ENCODE results near the gene PAQR6.

The PAQR6 gene

GRCh38 chr1:156232201-156232894, 15.5 kb downstream of the PAQR6 start:
- H3K4me3 ChIP-seq (ENCODE audit: low read depth in 1 of 2, low read length in 1 of 2), result no peak overlapping the region
- no peaks in the 10 kb centered on the region for H3K4me1 ChIP-seq (ENCODE audit: control insufficient read depth in 1 of 2, insufficient read depth in 1 of 2, low read depth in 1 of 2, low read length in 1 of 2)
- no peaks in the 10 kb centered on the region for H3K9me3 ChIP-seq
- H3K27ac ChIP-seq, result no peak overlapping the region
- TF ChIP-seq CTCF (IDR thresholded peaks at IDR 0.05), result no peak
- H3K27me3 ChIP-seq, result no peaks in the 10 kb centered on the region
- peaks cover 61% of the 10 kb centered on the region for H3K36me3 ChIP-seq

DNA sequence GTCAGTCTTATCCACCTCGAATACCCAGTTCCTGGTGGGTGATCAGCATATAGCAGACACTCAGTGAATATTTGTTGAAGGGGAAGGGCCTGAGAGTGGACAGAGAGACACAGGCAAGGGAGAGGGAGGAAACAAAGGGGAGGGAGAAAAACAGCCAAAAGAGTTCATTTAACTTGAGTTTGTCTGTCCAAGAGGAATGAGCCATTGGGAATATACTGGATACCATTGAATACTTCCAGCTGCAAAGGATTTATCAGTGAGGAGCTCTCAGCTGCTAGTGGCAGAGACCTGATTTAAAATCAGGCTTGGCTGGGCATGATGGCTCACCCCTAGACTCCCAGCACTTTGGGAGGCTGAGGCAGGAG, 17.4 kb downstream of the PAQR6 start:
- peaks cover under 1 to 4% of the 10 kb centered on the region in 2 experiments for H3K4me1 ChIP-seq (ENCODE audit: control insufficient read depth in 1 of 2, insufficient read depth in 1 of 2, low read depth in 1 of 2, low read length in 1 of 2)
- no peaks in the 10 kb centered on the region for H3K9me3 ChIP-seq
- H3K27ac ChIP-seq, result no peak overlapping the region
- no peaks in the 10 kb centered on the region for H3K27me3 ChIP-seq
- H3K4me3 ChIP-seq (ENCODE audit: low read depth in 1 of 2, low read length in 1 of 2), result no peak overlapping the region
- no peak for TF ChIP-seq CTCF (IDR thresholded peaks at IDR 0.05)
- H3K36me3 ChIP-seq, result peaks cover 50% of the 10 kb centered on the region

DNA sequence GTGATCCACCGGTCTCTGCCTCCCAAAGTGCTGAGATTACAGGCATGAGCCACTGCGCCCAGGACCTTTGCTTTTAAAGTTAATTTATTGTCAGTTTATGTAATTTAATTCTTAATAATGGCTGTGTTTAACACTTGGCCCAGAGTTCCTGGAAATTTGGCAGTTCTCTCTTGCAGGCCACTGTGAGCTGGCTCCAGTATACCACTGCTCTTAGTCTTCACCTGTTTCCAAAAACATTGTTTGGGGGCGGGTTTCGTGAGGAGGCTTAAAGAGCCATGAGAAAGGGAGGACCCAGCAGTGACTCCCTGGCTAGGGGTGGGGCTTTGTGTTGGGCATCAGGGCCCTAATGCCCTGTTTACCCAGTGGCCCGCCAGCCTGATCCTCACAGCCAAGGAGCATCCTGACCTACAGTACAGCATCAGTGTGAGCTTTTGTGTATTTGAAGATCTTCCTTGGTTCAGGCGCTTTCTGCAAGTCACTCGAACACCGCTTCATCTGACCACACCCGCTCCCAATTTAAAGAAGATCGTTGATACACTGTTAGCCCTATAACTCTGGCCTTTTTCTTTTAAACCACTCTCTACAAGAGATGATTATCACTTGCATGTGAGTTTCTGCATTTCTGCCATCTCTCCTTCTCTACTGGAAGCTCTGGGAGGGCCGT, 17.9 kb downstream of the PAQR6 start:
- Histone ChIP-seq H3K4me1 (ENCODE audit: control insufficient read depth in 1 of 2, insufficient read depth in 1 of 2, low read depth in 1 of 2, low read length in 1 of 2) (peaks cover 5 to 8% of the 10 kb centered on the region in 2 experiments), H3K27me3 (no peaks in the 10 kb centered on the region), H3K27ac (no peak overlapping the region), H3K36me3 (peaks cover 47% of the 10 kb centered on the region), H3K9me3 (no peaks in the 10 kb centered on the region), H3K4me3 (ENCODE audit: low read depth in 1 of 2, low read length in 1 of 2) (no peak overlapping the region)
- TF ChIP-seq CTCF (IDR thresholded peaks at IDR 0.05), result no peak

GRCh38 chr1:156228501-156228900, 19.4 kb downstream of the PAQR6 start:
- Histone ChIP-seq H3K27ac (no peak overlapping the region), H3K4me3 (ENCODE audit: low read depth in 1 of 2, low read length in 1 of 2) (no peak overlapping the region), H3K36me3 (peaks cover 40% of the 10 kb centered on the region), H3K27me3 (no peaks in the 10 kb centered on the region), H3K9me3 (no peaks in the 10 kb centered on the region), H3K4me1 (ENCODE audit: control insufficient read depth in 1 of 2, insufficient read depth in 1 of 2, low read depth in 1 of 2, low read length in 1 of 2) (peaks cover 6 to 10% of the 10 kb centered on the region in 2 experiments)
- TF ChIP-seq CTCF (IDR thresholded peaks at IDR 0.05), result no peak

GRCh38 chr1:156226782-156227181, 21.1 kb downstream of the PAQR6 start:
- peaks cover 36% of the 10 kb centered on the region for H3K36me3 ChIP-seq
- no peak overlapping the region for H3K27ac ChIP-seq
- TF ChIP-seq CTCF (IDR thresholded peaks at IDR 0.05), result no peak
- H3K9me3 ChIP-seq, result no peaks in the 10 kb centered on the region
- H3K4me1 ChIP-seq (ENCODE audit: control insufficient read depth in 1 of 2, insufficient read depth in 1 of 2, low read depth in 1 of 2, low read length in 1 of 2), result peaks cover 6 to 10% of the 10 kb centered on the region in 2 experiments
- no peak overlapping the region for H3K4me3 ChIP-seq (ENCODE audit: low read depth in 1 of 2, low read length in 1 of 2)
- no peaks in the 10 kb centered on the region for H3K27me3 ChIP-seq
